Psoas muscle (tissue), 8 donors: Measurements from ENCODE around the gene RAB40B. TPM values are rescaled to one million over a fixed set of nuclear protein-coding genes. Genes with fewer than 3 reads are reported as not detected.
A peak's percentile ranks its signal among the peaks of the same experiment; 100 is the strongest.

Source experiments
- ATAC-seq, 4 donors: fragments of 200-7000 bp; cut with Tn5 transposase; one replicate each; pipeline ENCODE4 v1.9.1; 2020; ENCODE audit warnings: moderate library complexity in 3 of 4, mild to moderate bottlenecking in 2 of 4
- DNase-seq, 2 donors: peaks; one replicate each; pipeline ENCODE4 v3.0.0-alpha.2; 2020
- H3K27ac ChIP-seq: fragments of 200-600 bp; one replicate; pipeline ENCODE4 v1.8.0; 2022
- H3K27me3 ChIP-seq, 3 donors: fragments of 200-600 bp in 1 of 3; one replicate each; pipeline versions ENCODE4 v1.6.1 to v1.8.0; 2013 to 2022; ENCODE audit warnings: low read length in 2 of 3, mild to moderate bottlenecking in 2 of 3, moderate library complexity in 1 of 3; ENCODE audit not compliant: insufficient read depth in 3 of 3
- H3K36me3 ChIP-seq, 2 donors: fragments of 200-600 bp in 1 of 2; one replicate each; pipeline versions ENCODE4 v1.6.1 to v1.8.0; 2013 to 2022; ENCODE audit warnings: low read depth in 1 of 2, mild to moderate bottlenecking in 1 of 2, moderate library complexity in 1 of 2; ENCODE audit not compliant: insufficient read depth in 1 of 2
- H3K4me1 ChIP-seq: fragments of 200-600 bp; one replicate; pipeline ENCODE4 v1.8.0; 2022
- H3K4me3 ChIP-seq: fragments of 200-600 bp; one replicate; pipeline ENCODE4 v1.8.0; 2022; ENCODE audit warnings: mild to moderate bottlenecking
- H3K9me3 ChIP-seq: fragments of 200-600 bp; one replicate; pipeline ENCODE4 v1.8.0; 2022
- WGBS, 3 donors: extraction: QIAGEN DNeasy Blood & Tissue Kit; methylation state at CpG; one replicate each; pipeline versions ENCODE4 v1.1.6 to v1.1.7; 2013; 5-methylcytosine and 5-hydroxymethylcytosine counted together
- intact Hi-C, 2 donors: fragments of 100-400 bp; cut with DNase I; formaldehyde crosslinking; loops; one replicate each; pipeline versions ENCODE4 v1.11.0 to v1.14.2; 2022
- polyA plus RNA-seq, 3 donors: library from polyadenylated mRNA; stranded (reverse); fragments of 200-250 nt; gene quantifications; one replicate each; pipeline ENCODE4 v1.2.3, GENCODE V29; 2013
- total RNA-seq, 4 donors: library from RNA; stranded (reverse); fragmentation: NEBNext Ultra II Directional in 2 of 4; extraction: Animal tissue kit (Norgen Biotek cat#: 25700) in 2 of 4; gene quantifications; one replicate each; pipeline versions ENCODE4 v1.2.1 to v1.2.4, GENCODE V29; 2021 to 2023
- TF ChIP-seq, protein P1 (sequence below): fragments of 200-600 bp; IDR thresholded peaks from one replicate; pipeline ENCODE4 v1.8.0; 2022; ENCODE audit warnings: antibody characterized with exemption
- donor health status: healthy with polysubstance abuse.
- donor health status: DM: no; HTN: no; CAD: no; lungs with moderate emphysema.
- donor health status: Bipolar disorder and iron deficiency.
- donor health status: healthy.
- donor health status: DM: yes; HTN: yes; CAD: no.
- donor health status: DM: no; HTN: no; CAD: no.
- donor health status: DM: no; HTN: no; CAD: no.
- donor health status: DM: yes; HTN: yes; CAD: no.

The RAB40B gene
- total and polyA plus RNA-seq, 7 donors: 3.9 to 42.9 (median 19.4) TPM

DNA sequence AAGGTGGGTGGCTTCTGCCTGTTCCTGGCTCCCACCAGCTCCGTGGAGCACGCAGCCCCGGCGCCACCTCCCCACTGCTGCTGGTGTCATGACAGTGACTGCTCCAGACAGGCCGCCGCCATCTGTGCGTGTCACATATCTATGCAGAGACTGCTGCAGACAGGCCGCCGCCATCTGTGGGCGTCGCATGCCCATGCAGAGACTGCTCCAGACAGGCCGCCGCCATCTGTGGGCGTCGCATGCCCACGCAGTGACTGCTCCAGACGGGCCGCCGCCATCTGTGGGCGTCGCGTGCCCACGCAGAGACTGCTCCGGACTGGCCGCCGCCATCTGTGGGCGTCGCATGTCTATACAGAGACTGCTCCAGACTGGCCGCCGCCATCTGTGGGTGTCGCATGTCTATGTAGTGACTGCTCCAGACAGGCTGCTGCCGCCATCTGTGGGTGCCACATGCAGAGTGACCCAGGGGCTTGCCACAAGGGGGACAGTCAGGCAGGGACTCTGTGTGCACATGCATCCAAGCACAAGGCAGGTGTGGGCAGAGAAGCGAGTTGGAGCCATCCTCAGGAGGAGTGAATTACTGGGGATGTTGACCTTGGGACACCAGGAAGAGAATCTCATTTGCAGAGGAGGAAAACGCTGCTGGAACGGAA lies 14.7 kb upstream of the RAB40B start:
- peak in 1 of 2 donors; percentile 59 for DNase-seq
- Histone ChIP-seq H3K4me1 (peaks cover 28% of the 10 kb centered on the region), H3K9me3 (no peaks in the 10 kb centered on the region), H3K4me3 (no peak overlapping the region), H3K27me3 (no peaks in the 10 kb centered on the region), H3K27ac (no peak overlapping the region), H3K36me3 (no peaks in the 10 kb centered on the region)
- no peak for ATAC-seq
- TF ChIP-seq, protein P1, sequence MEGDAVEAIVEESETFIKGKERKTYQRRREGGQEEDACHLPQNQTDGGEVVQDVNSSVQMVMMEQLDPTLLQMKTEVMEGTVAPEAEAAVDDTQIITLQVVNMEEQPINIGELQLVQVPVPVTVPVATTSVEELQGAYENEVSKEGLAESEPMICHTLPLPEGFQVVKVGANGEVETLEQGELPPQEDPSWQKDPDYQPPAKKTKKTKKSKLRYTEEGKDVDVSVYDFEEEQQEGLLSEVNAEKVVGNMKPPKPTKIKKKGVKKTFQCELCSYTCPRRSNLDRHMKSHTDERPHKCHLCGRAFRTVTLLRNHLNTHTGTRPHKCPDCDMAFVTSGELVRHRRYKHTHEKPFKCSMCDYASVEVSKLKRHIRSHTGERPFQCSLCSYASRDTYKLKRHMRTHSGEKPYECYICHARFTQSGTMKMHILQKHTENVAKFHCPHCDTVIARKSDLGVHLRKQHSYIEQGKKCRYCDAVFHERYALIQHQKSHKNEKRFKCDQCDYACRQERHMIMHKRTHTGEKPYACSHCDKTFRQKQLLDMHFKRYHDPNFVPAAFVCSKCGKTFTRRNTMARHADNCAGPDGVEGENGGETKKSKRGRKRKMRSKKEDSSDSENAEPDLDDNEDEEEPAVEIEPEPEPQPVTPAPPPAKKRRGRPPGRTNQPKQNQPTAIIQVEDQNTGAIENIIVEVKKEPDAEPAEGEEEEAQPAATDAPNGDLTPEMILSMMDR: no peak
- 89% methylated on average over 35 of the region's 35 CpGs for WGBS, 3 donors
- intact Hi-C loops: loop anchor here in 1 of 2 donors (5.0 kb wide), 1 partner anchor 46 kb away; no protein-coding TSS in a partner anchor

DNA sequence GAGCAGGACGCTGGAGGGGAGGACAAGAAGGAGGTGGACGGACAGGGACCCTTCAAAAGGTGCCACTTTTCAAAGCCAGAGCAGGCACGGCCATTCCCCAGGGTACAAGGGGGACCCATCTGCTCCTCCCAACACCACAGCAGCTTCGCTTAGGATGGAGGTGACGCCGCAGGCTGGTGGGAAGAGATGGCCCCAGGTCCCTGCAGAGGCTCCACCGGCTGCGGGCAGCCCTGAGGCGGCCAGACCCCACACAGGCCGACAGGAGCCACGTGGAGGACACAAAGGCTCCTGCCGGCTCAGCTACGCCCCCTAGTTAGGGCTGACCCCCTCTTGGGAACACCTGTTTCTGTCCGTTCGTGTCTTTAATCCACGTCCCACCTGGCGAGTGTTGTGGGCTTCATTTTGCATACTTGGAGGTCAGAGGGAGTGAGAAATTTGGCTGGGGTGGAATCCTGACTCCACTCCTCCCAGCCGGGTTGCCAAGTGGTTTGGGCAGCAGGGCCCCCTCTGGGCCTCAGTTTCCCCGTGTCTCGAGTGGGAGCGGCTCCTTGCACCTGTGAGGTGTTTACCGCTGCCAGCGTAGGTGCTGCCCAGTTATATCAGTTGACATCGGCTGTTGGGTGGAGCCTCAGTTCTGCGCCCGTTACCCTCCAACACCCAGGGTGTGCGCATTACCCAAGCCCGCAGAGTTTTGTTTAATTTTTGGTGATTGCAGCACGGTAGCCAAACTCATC lies 12.2 kb upstream of the RAB40B start:
- TF ChIP-seq, protein P1: no peak
- Histone ChIP-seq H3K36me3 (no peaks in the 10 kb centered on the region), H3K4me3 (no peak overlapping the region), H3K27me3 (no peaks in the 10 kb centered on the region), H3K4me1 (peaks cover 17% of the 10 kb centered on the region), H3K27ac (peak overlapping the region; percentile 60), H3K9me3 (no peaks in the 10 kb centered on the region)
- DNase-seq: no peak
- 54 to 62% (median 55%) methylated on average over 29 of the region's 29 CpGs for WGBS, 3 donors
- no peak for ATAC-seq
- intact Hi-C loops: loop anchor here in 1 of 2 donors (5.0 kb wide), 1 partner anchor 43 kb away; no protein-coding TSS in a partner anchor

DNA sequence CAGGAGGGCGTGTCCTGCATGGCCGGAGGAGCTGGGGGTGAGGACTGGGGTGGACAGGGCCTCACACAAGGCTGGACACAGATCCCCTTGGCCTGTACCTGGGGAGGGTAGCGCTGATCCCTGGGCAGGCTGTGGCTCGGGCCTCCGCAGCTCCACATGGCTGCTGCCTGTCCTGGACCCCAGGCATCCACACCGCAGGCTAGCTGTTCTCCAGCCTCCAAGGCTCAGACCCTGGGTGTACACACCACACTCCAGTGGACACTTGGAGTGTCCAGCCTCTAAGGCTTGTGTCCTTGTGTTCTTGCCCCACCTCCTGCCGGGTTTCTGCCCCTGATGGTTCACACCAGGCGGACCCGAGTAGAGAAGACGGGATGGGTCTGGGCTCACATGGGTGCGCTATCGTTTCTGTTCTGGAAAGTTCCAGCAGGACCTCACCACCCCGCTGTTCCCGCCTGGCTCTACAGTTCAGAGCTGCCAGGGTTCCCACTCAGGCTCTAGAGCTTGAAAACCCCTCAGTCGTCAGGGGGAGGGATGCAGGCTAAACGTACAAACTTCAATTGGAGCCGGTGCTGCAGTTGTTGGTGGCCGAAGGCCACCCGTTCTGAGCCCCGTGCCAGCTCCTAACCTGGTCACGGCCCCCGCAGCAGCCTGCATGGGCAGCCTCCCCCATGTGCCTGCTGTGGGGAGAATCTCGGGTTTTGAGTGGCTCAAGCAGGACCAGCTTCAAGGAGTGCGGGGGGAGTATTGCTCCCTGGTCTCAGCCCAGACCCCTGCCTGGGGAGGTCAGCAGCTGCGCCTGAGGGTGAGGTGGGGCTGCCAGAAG lies 11.4 kb upstream of the RAB40B start:
- Histone ChIP-seq H3K4me1 (peaks cover 15% of the 10 kb centered on the region), H3K36me3 (no peaks in the 10 kb centered on the region), H3K4me3 (no peak overlapping the region), H3K27me3 (no peaks in the 10 kb centered on the region), H3K9me3 (no peaks in the 10 kb centered on the region), H3K27ac (peak overlapping the region; percentile 60)
- 69 to 78% (median 71%) methylated on average over 25 of the region's 25 CpGs for WGBS, 3 donors
- no peak for ATAC-seq
- TF ChIP-seq, protein P1: no peak
- intact Hi-C loops: loop anchor here in 1 of 2 donors (5.0 kb wide), 1 partner anchor 43 kb away; no protein-coding TSS in a partner anchor
- DNase-seq: no peak

DNA sequence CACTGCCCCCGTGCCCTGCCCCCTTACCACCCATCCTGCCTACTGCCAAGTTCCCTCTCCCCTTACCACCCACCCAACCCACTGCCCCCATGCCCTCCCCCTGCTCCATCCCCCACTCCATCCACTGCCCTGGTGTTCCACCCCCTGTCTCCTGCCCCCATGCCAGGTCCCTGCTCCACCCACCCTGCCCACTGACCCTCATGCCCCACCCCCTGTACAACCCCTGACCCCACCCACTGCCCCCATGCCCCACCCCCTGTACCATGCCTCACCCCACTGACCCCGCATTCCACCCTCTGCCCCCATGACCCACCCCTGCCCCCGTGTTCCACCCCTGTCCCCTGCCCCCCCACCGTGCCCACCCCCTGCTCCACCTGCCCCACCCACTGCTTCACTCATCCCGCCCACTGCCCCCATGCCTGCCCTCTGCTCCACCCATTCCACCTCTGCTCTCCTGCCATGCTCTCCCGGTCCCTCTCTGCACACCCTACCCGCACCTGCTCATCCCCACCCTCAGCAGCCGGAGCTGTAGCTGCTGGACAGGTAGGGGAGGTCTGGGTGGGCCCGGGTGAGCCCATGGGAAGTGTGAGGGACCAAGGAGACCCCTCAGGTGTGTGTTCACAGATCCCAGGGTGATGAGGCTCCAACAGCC lies 10.7 kb upstream of the RAB40B start:
- Histone ChIP-seq H3K4me1 (peaks cover 15% of the 10 kb centered on the region), H3K27me3 (no peaks in the 10 kb centered on the region), H3K4me3 (no peak overlapping the region), H3K9me3 (no peaks in the 10 kb centered on the region), H3K36me3 (no peaks in the 10 kb centered on the region), H3K27ac (no peak overlapping the region)
- ATAC-seq (no peak), DNase-seq (no peak)
- 58 to 65% (median 64%) methylated on average over 8 to 9 of the region's 9 CpGs for WGBS, 3 donors
- TF ChIP-seq, protein P1: no peak
- intact Hi-C loops: no loop called here
